Trophoblast cell (in vitro differentiated cells and primary cell): ENCODE data around the gene COL5A1.

Experiments used
- DNase-seq, 2 donors: peaks; one replicate each; pipeline ENCODE4 v3.0.0-alpha.2; 2016
- H2AFZ ChIP-seq: 2 replicates; pipeline ENCODE4 v1.6.1; 2013; ENCODE audit warnings: low read length, moderate library complexity, mild to moderate bottlenecking; ENCODE audit not compliant: insufficient read depth, poor library complexity
- H2AK5ac ChIP-seq: 2 replicates; pipeline ENCODE4 v1.6.1; 2013; ENCODE audit warnings: mild to moderate bottlenecking, low read length
- H2BK120ac ChIP-seq: 2 replicates; pipeline ENCODE4 v1.6.1; 2013; ENCODE audit warnings: low read length, mild to moderate bottlenecking, moderate library complexity; ENCODE audit not compliant: insufficient read depth, poor library complexity
- H2BK12ac ChIP-seq: 2 replicates; pipeline ENCODE4 v1.6.1; 2013; ENCODE audit warnings: mild to moderate bottlenecking, low read length, moderate library complexity
- H2BK5ac ChIP-seq: 2 replicates; pipeline ENCODE4 v1.6.1; 2013; ENCODE audit warnings: low read length, low read depth, moderate library complexity, mild to moderate bottlenecking; ENCODE audit not compliant: poor library complexity
- H3K14ac ChIP-seq: 2 replicates; pipeline ENCODE4 v1.6.1; 2013; ENCODE audit warnings: mild to moderate bottlenecking, low read length
- H3K18ac ChIP-seq: 2 replicates; pipeline ENCODE4 v1.6.1; 2013; ENCODE audit warnings: mild to moderate bottlenecking, low read length
- H3K23ac ChIP-seq: 2 replicates; pipeline ENCODE4 v1.6.1; 2013; ENCODE audit warnings: low read length
- H3K27ac ChIP-seq: 2 replicates; pipeline ENCODE4 v1.5.1; 2013; ENCODE audit warnings: low read depth, mild to moderate bottlenecking, inconsistent platforms, low read length, moderate library complexity
- H3K27me3 ChIP-seq: 2 replicates; pipeline ENCODE4 v1.6.1; 2013; ENCODE audit warnings: inconsistent platforms, mild to moderate bottlenecking, low read length, moderate library complexity; ENCODE audit not compliant: insufficient read depth
- H3K36me3 ChIP-seq, 2 experiments: 1 replicate in 1 of 2; 2 replicates in 1 of 2; pipeline ENCODE4 v1.6.1; 2013; ENCODE audit warnings: low read length in 2 of 2, mild to moderate bottlenecking in 2 of 2, moderate library complexity in 1 of 2; ENCODE audit not compliant: insufficient read depth in 2 of 2, control insufficient read depth in 1 of 2
- H3K4ac ChIP-seq: 2 replicates; pipeline ENCODE4 v1.6.1; 2013; ENCODE audit warnings: low read depth, mild to moderate bottlenecking, low read length, moderate library complexity
- H3K4me1 ChIP-seq, 2 experiments: 1 replicate in 1 of 2; 2 replicates in 1 of 2; pipeline ENCODE4 v1.6.1; 2013; ENCODE audit warnings: low read length in 2 of 2, mild to moderate bottlenecking in 2 of 2, moderate library complexity in 1 of 2; ENCODE audit not compliant: insufficient read depth in 2 of 2, control insufficient read depth in 1 of 2
- H3K4me2 ChIP-seq: 2 replicates; pipeline ENCODE4 v1.6.1; 2013; ENCODE audit warnings: inconsistent platforms, mild to moderate bottlenecking, low read length, moderate library complexity
- H3K4me3 ChIP-seq: 2 replicates; pipeline ENCODE4 v1.5.1; 2013; ENCODE audit warnings: mild to moderate bottlenecking, low read depth, low read length, inconsistent platforms
- H3K79me1 ChIP-seq: one replicate; pipeline ENCODE4 v1.6.1; 2013; ENCODE audit warnings: low read length
- H3K79me2 ChIP-seq: 2 replicates; pipeline ENCODE4 v1.6.1; 2013; ENCODE audit warnings: low read length, mild to moderate bottlenecking; ENCODE audit not compliant: control insufficient read depth, insufficient read depth, poor library complexity
- H3K9ac ChIP-seq: 2 replicates; pipeline ENCODE4 v1.6.1; 2013; ENCODE audit warnings: mild to moderate bottlenecking, low read length
- H3K9me3 ChIP-seq: 2 replicates; pipeline ENCODE4 v1.6.1; 2013; ENCODE audit warnings: low read depth, mild to moderate bottlenecking, control low read depth, inconsistent platforms, low read length; ENCODE audit not compliant: insufficient read depth
- H4K12ac ChIP-seq: 2 replicates; pipeline ENCODE4 v1.6.1; 2013; ENCODE audit warnings: low read depth, mild to moderate bottlenecking, low read length, moderate library complexity
- H4K8ac ChIP-seq: 2 replicates; pipeline ENCODE4 v1.6.1; 2013; ENCODE audit warnings: low read depth, mild to moderate bottlenecking, low read length, moderate library complexity
- H4K91ac ChIP-seq: one replicate; pipeline ENCODE4 v1.6.1; 2013; ENCODE audit warnings: low read depth, mild to moderate bottlenecking, low read length, moderate library complexity
- WGBS: extraction: QIAGEN DNeasy Blood & Tissue Kit; methylation state at CpG from one replicate; pipeline ENCODE4 v1.1.7; 2013; ENCODE audit warnings: missing lambda C conversion rate; ENCODE audit not compliant: insufficient read length, insufficient coverage; ENCODE audit errors: extremely low coverage; 5-methylcytosine and 5-hydroxymethylcytosine counted together

The COL5A1 gene

DNA sequence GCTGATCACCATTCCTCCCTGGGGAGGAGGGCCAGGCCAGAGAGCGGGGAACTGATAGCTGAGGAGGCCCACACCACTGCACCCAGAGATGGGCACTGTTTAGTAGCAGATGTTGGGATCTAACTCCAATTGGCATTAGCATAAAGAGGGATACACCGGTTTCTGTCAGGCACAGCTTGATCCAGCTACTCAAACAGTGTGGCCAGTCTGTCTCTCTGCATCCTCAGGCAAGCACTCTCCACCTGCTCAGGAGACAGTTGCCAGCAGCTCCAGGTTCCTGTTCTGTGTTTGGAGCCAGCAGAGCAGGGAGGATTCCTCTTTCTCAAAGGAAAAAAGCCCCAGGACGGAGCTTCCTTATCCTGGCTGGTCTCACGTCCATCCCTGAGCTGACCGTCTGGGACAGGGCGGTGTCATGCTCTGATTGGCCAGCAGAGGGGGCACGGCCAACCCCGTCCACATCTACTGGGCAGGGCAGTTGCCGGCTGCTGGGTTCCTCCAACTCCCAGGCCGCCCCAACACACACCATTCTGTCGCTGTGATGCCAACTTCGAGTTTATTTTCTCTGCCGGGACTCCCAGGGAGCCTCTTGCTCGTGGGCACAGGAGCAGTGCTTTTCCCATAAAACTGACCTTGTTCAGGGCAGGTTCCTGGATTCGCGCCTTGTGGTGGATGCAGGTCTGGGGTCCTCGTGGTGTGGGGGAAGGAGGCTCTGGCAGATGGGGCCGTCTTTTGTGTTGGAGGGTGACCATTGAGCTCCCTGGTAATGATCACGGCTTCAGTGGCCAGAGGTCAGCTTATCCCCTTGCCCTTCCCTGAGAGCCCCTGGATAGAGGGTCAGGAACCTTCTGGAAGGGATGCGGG is 47.9 kb downstream of the COL5A1 start:
- H3K9ac ChIP-seq: peak overlapping the region; percentile 16
- H2AK5ac ChIP-seq: no peak overlapping the region
- H2AFZ ChIP-seq: no peak overlapping the region
- no peak overlapping the region for H2BK12ac ChIP-seq
- H4K8ac ChIP-seq: no peak overlapping the region
- peaks cover 3% of the 10 kb centered on the region for H3K79me2 ChIP-seq
- peaks cover 8% of the 10 kb centered on the region for H3K9me3 ChIP-seq
- H3K4ac ChIP-seq: no peak overlapping the region
- no peak overlapping the region for H2BK120ac ChIP-seq
- peak in 1 of 2 donors; percentile 64 for DNase-seq
- no peak overlapping the region for H4K91ac ChIP-seq
- H3K79me1 ChIP-seq: peaks cover 3% of the 10 kb centered on the region
- peaks cover 79 to 90% of the 10 kb centered on the region in 2 experiments for H3K36me3 ChIP-seq
- H3K23ac ChIP-seq: no peak overlapping the region
- no CpG with 5 or more reads among the region's 20 CpGs for WGBS
- H2BK5ac ChIP-seq: no peak overlapping the region
- no peaks in the 10 kb centered on the region for H3K27me3 ChIP-seq
- no peak overlapping the region for H3K4me2 ChIP-seq
- no peak overlapping the region for H3K14ac ChIP-seq
- peak overlapping the region; percentile 43 for H3K18ac ChIP-seq
- no peak overlapping the region for H4K12ac ChIP-seq
- no peak overlapping the region for H3K27ac ChIP-seq
- H3K4me3 ChIP-seq: no peak overlapping the region
- H3K4me1 ChIP-seq: peaks cover 7 to 22% of the 10 kb centered on the region in 2 experiments

DNA sequence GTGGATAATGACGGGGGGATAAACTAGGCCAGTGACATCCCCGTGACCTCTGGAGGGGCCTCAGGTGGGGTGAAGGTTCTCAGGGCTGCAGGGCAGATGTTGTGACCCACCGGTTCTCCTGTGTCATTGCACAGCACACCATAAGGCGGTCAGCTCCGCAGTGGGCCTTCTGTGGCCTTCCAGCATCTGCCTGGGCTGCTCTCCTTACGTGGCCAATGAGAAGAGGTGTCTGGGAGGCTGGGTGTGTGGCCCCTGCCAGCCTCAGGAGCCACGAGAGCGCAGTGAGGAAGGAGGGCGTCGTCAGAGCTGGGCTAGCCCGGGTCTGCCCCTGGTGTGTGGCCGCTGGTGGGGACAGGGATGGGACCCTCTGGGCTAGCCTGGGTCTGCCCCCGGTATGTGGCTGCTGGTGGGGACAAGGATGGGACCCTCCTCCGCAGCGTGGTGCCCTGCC is 48.7 kb downstream of the COL5A1 start:
- no peak overlapping the region for H3K14ac ChIP-seq
- H3K27me3 ChIP-seq: no peaks in the 10 kb centered on the region
- peaks cover 3% of the 10 kb centered on the region for H3K9me3 ChIP-seq
- no peak overlapping the region for H3K4me3 ChIP-seq
- WGBS: no CpG with 5 or more reads among the region's 15 CpGs
- peaks cover 7 to 22% of the 10 kb centered on the region in 2 experiments for H3K4me1 ChIP-seq
- H2AK5ac ChIP-seq: no peak overlapping the region
- H2BK120ac ChIP-seq: no peak overlapping the region
- DNase-seq: no peak
- no peak overlapping the region for H3K4me2 ChIP-seq
- H3K23ac ChIP-seq: no peak overlapping the region
- no peak overlapping the region for H3K4ac ChIP-seq
- peak overlapping the region; percentile 43 for H3K18ac ChIP-seq
- no peak overlapping the region for H4K91ac ChIP-seq
- H3K79me1 ChIP-seq: peaks cover 3% of the 10 kb centered on the region
- no peak overlapping the region for H3K9ac ChIP-seq
- H2BK12ac ChIP-seq: no peak overlapping the region
- H2AFZ ChIP-seq: no peak overlapping the region
- H3K27ac ChIP-seq: no peak overlapping the region
- H4K8ac ChIP-seq: no peak overlapping the region
- peaks cover 86 to 91% of the 10 kb centered on the region in 2 experiments for H3K36me3 ChIP-seq
- H3K79me2 ChIP-seq: peaks cover 3% of the 10 kb centered on the region
- no peak overlapping the region for H2BK5ac ChIP-seq
- H4K12ac ChIP-seq: no peak overlapping the region

DNA sequence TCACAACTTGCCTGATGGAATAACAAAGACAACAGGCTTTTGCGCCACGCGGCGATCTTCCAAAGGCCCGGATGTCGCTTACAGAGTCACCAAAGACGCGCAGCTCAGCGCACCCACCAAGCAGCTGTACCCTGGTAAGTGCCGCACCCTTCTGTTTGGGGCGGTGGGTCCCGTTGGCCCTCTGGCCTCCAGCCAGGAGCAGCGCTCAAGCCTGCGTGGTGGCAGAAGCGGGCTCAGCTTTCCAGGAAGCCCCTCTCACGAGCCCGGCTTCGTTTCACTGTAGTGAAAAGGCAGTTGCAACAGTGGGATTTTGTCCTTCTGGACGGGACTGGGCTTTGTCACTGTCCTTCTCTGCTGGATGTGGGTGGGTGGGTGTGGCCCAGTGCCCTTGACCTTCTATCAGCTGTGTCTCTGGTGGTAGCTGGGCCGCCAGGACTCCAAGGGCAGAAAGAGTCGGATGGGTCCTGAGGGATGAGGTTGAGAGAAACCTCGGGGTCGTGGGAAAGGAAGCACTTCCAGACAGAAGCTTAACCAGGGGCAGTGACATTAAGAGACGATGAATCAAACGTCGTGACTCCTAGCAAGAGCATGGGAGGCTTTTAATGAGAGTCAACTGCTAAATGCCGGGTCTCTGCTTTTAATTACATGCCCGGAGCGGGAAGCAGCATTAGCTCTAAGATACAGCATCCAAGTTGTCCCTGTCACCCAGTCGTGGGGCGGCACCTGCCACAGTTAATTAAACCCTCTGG is 49.5 kb downstream of the COL5A1 start:
- WGBS: no CpG with 5 or more reads among the region's 31 CpGs
- no peak overlapping the region for H4K8ac ChIP-seq
- no peak overlapping the region for H3K18ac ChIP-seq
- no peak overlapping the region for H4K12ac ChIP-seq
- no peak overlapping the region for H3K4ac ChIP-seq
- no peaks in the 10 kb centered on the region for H3K27me3 ChIP-seq
- H2BK5ac ChIP-seq: no peak overlapping the region
- no peak overlapping the region for H3K27ac ChIP-seq
- no peak overlapping the region for H2AK5ac ChIP-seq
- no peak overlapping the region for H3K23ac ChIP-seq
- no peaks in the 10 kb centered on the region for H3K9me3 ChIP-seq
- no peak for DNase-seq
- H4K91ac ChIP-seq: no peak overlapping the region
- H3K14ac ChIP-seq: no peak overlapping the region
- no peak overlapping the region for H2AFZ ChIP-seq
- H3K36me3 ChIP-seq: peaks cover 90 to 91% of the 10 kb centered on the region in 2 experiments
- H3K79me2 ChIP-seq: peaks cover 3% of the 10 kb centered on the region
- no peak overlapping the region for H3K4me2 ChIP-seq
- peaks cover 3% of the 10 kb centered on the region for H3K79me1 ChIP-seq
- no peak overlapping the region for H2BK12ac ChIP-seq
- H3K4me1 ChIP-seq: peaks cover 7 to 22% of the 10 kb centered on the region in 2 experiments
- H3K4me3 ChIP-seq: no peak overlapping the region
- H2BK120ac ChIP-seq: no peak overlapping the region
- H3K9ac ChIP-seq: no peak overlapping the region

DNA sequence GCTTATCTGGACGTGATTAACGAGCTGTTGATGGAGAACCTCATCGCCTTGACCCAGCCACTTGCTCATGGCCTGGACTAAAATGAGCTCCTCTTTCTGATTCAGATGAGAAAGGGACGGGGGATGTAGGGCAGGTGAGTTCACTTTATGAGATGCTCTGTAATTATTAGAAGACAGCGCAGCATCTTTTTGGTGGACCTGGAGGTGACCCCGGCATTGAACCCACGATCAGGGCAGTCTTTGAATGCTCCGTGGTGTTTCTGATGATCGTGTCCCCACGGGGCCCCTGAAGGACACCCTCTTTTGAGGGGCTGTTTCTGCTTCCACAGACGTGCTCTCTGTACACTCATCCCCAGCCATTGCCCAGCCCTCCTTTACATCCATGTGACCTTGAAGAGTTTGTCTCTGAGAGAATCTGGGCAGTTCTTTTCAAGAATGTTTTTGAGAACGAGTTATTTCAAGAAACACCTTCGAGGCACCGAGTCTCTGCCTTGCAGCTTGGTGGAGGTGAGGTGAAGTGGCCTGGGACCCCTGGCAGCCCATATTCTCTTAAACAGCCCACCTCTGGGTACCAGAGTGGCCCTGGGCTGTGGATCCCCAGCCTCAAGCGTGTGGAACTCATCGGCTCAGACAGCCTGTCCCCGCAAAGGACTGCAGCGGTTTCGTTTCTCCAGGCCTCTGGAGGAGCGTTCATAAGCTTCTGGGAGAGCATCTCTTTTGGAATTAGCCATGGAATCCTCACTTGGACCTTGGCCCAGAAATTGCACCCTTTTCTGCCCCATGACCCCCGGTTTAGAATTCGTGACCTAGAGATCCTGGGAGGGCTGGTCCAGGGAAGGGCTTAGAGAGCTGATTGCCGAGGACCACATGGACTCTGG is 50.3 kb downstream of the COL5A1 start:
- no peak for DNase-seq
- H3K36me3 ChIP-seq: peaks cover 84 to 86% of the 10 kb centered on the region in 2 experiments
- H2AFZ ChIP-seq: no peak overlapping the region
- no peak overlapping the region for H2BK12ac ChIP-seq
- H3K23ac ChIP-seq: no peak overlapping the region
- H2AK5ac ChIP-seq: no peak overlapping the region
- H3K4me1 ChIP-seq: peaks cover 7 to 22% of the 10 kb centered on the region in 2 experiments
- no peak overlapping the region for H3K27ac ChIP-seq
- H3K4ac ChIP-seq: no peak overlapping the region
- H2BK5ac ChIP-seq: no peak overlapping the region
- no peak overlapping the region for H2BK120ac ChIP-seq
- peak overlapping the region; percentile 9 for H3K18ac ChIP-seq
- H4K91ac ChIP-seq: no peak overlapping the region
- H3K27me3 ChIP-seq: no peaks in the 10 kb centered on the region
- H3K79me2 ChIP-seq: peaks cover 3% of the 10 kb centered on the region
- no CpG with 5 or more reads among the region's 23 CpGs for WGBS
- H3K14ac ChIP-seq: no peak overlapping the region
- H3K9ac ChIP-seq: no peak overlapping the region
- H3K79me1 ChIP-seq: peaks cover 3% of the 10 kb centered on the region
- no peaks in the 10 kb centered on the region for H3K9me3 ChIP-seq
- no peak overlapping the region for H3K4me3 ChIP-seq
- no peak overlapping the region for H4K12ac ChIP-seq
- no peak overlapping the region for H4K8ac ChIP-seq
- H3K4me2 ChIP-seq: no peak overlapping the region
